Fibroblast of gingiva (primary cell): Measurements from ENCODE around the gene SRGAP2.
A peak's percentile ranks its signal among the peaks of the same experiment; 100 is the strongest.
"Not testable (repeated sequence)": the region's sequence is repeated elsewhere in the genome, so short reads cannot be mapped to it uniquely, and the experiment has no call there.

Experiments used
- DNase-seq: peaks from one replicate; pipeline ENCODE4 v3.0.0-alpha.2; 2011; ENCODE audit warnings: low read depth

Gene SRGAP2

DNA sequence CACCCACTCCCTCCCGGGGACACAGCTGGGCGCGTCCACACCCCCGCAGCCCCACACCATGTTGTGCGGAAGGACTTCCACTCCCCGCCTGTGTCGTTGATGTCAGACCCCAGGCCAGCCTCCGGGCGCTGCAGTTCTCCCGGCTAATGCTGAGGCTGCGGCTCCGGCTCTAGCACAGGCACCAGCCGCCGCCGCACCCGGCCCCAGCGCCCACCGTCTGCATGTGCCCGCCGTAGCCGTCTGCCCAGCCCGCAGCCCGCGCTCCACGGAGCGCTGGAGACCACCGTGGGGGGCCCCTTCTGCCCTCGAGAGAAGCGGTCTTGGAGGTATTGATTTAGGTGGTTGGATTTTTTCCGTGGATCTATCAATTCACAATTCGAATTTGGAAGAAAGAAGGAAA is 2.2 kb downstream of the SRGAP2 start:
- DNase-seq = not testable (repeated sequence)

DNA sequence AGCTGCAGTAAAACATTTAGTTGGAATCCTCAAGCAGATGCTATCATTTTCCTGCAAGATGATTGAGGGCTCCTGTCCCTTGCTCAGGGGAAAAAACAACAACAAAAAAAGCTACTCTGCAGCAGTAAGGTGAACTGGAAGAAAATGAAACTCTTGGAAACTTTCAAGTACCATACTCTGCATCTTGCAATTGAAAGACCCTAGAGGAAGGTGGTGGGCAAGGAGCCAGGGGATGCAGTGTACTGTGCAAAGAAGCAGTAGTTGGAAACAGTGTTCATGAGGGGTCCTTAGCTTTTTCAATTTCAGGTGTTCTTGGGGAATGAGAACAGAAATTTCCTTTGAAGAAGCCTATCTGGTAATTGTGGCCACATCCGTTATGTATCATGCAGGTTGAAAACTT is 7.5 kb downstream of the SRGAP2 start:
- not testable (repeated sequence) for DNase-seq

DNA sequence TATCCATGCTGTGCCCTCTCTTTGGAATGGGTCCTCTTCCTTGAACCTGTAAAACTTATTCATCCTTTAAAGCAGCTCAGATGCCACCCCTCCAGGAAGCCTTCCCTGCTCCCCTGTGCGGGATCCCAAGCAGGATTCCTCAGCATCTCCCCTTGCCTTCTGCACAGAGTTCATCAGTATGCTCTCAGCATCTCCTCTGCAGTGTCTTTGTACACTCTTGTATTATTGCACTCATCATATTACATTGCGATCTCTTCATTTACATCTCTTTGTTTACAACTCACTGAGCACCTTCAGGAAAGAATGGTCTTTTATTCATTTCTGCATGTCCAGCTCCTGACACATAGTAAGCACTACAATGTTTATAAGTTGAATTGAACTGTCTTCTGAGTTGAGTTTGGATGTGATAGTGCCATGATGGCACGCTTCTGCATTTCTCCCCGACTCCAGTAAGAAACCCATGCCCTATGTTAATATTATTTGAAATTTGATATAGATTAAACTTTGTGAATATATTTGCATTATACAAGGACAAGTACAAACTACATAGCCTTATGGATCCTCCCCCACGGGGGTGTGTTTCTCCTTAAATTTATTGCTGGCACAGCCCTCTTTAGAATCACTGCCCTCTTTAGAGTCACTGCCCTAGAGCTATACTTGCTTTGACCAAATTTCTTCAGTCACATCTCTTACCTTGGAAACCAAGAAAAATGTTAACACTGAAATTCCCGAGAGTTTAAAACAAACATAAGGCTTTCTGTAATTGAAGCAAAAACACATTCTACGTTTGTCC is 12.5 kb downstream of the SRGAP2 start:
- DNase-seq = not testable (repeated sequence)

DNA sequence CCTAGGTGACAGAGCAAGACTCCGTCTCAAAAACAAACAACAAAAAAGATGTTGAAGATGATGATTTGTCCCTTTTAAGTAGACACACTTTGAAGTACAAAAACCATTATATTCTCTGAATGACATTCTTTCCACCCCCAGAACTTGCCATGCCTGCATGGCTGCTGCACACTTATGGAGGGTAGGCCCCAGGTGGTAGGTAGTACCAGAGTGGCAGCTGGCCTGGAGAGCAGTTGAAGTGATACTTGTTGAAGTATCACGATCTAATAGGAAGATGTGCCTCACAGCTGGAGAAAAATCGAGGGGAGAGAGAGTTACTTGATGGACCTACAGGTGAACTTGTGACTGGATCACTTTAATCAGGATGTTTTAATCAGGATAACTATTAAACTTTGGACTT is 14.9 kb downstream of the SRGAP2 start:
- not testable (repeated sequence) for DNase-seq

DNA sequence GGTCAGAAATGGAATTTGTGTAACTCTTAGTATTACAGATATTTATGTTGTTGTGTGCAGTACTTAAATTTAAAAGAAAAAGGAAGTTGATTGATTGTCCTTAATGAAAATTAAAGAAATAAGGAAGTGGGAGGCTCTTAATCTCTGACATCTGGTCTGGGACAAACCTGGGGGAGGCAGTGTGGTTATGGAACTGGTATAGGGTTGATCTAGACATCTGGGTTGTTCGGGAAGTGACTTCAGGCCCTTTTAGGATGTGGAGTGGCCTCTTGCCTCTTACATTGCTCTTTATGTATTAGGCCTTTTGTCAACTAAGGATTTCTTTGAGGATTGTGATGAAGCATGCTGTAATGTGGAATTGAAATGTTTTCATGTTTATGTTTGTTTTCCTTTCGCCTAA is 15.4 kb downstream of the SRGAP2 start:
- not testable (repeated sequence) for DNase-seq

DNA sequence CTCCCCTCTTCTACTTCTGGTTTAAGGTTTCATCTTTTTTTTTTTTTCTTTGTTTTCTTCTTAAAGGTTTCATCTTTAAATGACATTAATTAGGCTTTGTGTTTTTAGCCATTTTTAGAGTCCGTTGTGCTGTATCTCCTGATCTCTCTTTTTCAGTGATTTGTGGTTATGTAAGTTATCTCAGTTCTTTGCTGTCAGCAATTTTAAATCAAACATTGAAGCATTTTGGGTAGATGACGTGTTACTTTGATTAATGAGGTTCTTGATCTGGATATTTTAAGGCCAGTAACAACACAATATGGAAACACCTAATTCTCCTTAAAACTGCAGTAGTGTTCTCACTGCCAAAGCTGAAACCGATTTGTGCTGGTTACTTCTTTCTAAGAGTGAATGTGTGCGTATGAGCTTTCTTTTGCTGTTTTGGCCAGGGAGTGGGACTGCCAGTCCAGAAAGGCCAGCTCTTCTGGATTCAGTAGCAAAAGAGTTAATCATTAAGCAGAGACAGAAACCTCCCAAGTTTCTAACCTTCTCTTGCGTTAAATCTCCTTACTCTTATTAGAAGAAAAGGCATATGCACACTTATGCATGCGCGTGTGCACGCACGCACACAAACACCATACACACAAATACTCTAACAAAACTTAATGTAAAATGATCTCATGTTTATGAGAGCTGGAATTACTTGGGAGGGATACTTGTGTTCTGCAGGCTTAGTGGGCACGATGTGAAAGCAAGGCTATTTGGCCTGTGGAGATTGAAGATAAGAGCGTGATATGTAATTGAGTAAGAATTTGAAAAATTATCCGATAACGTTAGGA is 16.4 kb downstream of the SRGAP2 start:
- DNase-seq = not testable (repeated sequence)

DNA sequence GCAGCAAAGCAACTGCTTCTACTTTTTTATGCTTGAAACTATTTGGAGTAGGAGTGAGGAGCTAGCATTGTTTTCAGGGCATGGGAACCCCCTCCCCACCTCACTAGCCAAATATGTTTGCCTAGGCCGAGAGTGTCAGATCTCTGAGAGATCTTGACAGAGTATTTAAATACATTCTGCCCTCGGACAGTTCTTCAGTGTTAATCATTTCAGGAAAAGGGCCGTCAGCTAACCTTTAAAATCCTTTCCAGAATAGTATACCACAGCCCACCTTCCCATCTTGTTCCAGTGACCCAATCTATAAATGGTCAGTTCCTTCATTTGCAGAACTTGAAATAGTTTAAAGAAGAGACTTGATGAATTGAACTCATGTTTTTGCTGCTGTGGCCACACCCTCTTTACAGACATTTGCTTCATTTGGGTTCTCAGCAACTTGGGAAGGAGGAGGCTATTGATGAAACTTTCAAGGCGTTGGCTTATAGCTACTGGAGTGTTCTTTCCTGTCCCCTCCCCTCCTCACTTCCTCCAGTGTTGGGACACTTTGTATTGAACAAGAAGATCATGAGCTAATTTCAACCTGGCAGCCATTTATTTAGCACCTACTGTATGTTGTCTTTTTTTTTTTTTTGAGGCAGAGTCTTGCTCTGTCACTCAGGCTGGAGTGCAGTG is 17.1 kb downstream of the SRGAP2 start:
- not testable (repeated sequence) for DNase-seq

DNA sequence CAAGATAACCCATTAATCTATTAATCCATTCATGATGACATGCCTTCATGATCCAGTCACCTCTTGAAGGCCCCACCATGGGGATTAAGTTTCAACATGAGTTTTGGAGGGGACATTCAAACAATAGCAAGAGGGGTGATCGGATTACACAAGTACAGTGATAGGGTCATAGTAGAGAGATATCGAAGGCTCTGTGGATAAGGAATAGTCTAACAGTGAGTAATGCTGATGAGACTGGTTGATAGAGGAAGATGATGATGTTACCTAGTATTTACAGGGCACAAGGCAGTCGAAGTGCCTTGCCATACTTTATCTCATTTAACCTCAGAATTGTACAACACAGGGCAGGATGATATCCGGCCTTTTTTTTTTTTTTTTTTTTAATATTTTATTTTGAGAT is 18.2 kb downstream of the SRGAP2 start:
- DNase-seq = not testable (repeated sequence)

DNA sequence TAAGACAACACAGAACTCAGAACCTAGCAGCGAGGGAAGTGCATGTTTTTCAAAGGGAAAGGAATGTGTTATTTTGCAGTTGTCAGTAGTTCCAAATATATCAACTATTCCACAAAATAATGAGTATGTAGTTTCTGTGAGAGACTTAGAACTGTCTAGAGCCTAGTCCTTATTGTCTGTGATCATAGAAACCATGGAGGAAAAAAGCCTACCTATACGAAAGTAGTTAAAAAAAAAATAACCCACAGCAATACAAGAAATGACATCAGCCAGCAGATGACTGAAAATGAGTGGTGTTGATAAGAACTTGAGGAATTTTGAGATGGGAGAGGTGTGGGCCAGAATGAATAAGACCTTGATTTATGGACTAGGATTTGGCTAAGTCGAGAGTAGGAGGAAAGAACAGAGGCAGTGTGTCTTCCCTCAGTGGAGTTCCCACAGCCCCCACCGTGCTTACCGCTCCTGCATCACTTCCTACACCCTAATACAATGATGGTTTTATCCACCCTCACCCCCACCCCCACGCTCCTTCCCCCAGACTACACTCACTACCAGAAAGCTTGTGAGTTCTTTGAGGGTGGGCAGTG is 20.9 kb downstream of the SRGAP2 start:
- DNase-seq = not testable (repeated sequence)

DNA sequence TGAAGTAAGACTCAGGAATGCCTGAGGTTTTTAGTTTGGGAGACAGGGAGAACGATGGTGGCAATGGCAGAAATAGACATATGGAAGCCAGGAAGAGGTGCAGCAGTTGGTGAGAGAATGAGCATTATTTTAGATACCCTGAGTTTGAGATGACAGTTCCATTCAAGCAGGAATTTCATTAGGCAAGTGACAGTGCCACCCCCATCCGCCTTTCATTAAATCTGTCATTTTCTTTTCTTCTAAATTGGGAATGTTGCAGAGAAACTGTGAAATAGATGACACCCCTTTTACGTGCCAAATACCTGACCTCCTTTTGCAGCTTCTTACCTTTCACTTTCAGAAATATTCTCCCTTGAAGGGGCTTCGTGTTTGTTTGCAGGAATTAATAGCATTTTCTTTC is 22.0 kb downstream of the SRGAP2 start:
- DNase-seq = not testable (repeated sequence)

DNA sequence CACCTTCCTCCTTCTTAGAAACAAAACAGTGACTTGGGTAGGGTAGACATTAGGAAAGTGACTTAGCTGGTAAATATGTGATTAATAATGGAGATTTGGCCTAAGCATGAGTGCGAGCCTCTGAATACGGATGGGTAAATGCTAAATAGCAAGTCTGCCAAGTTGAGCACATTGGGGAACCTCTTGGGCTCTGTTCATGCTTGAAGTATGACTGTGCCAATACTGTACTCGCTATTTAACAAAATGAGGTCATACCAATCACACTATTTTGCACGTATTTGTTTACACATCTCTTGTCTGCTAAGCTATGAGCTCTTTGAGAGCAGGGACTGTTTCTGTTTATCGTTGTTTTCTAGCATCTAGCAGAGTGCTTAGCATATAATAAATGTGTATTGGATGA is 23.5 kb downstream of the SRGAP2 start:
- not testable (repeated sequence) for DNase-seq

DNA sequence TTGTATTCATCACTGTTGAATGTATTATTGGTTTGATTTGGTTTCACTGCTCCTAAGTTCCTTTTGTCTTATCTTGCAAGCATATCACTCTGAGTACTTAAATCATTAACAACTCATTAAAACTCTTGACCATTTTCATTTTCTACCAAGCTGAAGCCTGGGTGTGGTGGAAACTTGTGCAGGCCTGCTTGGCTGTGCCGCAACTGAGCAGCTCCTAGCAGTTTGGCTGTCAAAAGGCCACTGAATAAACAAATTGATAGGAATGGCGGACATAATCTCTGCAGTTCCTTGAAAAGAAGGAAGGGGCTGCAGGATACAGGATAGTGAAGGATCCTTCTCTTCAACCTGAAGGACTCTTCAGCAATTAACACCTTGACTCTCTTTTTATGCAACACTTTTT is 25.9 kb downstream of the SRGAP2 start:
- not testable (repeated sequence) for DNase-seq

DNA sequence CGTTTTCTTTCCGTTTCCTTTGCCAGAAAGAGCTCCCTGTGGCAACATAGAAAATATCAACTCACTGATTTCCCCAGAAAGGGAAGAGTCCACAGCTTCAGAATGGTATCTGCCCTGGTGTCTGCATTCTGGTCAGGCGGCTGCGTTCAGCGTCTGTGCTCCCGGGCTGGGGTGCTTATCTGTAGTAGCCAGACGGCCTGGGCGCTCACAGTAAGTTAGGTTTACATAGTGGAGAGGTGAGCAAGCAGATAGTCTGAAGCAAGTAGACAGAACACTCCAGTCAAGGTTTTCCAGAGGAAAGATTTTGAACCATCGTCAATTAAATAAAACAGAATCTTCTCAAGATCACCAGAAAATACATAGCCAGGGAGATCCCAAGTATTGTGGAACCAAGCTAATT is 28.6 kb downstream of the SRGAP2 start:
- DNase-seq = not testable (repeated sequence)

DNA sequence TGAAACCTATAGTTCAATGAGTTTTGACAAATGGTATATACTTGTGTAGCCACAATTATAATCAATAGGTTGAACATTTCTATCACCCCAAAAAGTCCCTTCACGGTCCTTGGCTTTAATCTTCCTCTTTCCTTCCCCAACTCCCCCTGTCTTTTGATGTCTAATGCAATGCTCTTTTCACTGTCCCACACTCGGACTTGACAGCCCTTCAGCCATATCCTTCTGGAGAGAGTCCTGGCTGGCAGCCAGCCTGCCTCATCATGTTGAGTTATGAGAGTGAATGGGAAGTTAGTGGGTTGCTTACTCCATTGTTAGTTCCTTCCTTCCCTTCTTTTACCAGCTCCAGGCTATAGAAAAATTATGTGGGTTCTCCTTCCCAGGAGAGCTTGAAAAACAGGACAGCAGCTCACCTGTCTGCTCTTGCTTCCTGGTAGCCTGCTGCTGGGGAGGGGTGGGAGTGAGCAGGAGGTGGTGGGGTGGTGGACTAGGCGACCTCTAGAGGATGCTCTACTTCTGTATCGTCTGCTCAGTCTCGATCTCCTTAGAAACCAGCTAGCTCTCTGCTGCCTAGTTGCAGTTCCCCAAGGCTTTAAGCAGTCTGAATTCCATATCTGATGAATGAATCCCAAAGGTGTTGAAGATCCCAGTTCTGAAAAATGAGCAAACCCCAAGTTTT is 29.8 kb downstream of the SRGAP2 start:
- not testable (repeated sequence) for DNase-seq

DNA sequence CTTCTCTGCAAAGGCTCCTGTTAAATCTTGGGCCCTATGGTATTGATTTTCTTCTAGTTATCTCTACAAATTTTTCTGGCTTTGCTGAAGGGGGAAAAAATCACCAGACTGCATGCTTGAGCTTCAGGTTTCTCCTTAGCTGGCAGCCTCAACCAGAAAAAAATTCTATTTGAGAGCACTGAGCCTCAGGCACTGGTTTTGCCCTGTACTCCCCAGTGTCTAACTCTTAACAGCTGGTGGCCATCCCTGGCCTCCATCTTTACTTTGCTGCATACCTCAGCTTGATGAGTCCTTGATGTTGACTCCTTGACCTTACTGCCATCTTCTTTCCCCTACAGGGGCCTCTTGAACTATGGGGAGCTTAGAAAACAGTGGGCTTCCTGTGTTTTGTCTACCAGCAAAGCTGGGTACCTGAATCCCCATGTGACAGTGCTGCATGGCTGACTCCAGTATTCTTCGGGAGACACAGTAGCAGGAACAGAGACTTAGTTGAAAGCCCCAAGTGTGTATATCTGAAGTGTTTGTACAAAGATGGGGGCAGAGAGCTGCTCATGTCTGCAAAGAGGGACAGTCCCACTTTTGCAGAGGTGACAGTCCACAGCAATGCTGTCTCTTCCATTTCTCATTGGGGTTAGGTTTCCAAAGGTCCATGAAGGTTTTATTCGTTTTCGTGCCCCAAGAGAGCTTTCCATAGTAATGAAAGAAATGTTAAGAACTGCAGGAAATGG is 31.0 kb downstream of the SRGAP2 start:
- DNase-seq = not testable (repeated sequence)

DNA sequence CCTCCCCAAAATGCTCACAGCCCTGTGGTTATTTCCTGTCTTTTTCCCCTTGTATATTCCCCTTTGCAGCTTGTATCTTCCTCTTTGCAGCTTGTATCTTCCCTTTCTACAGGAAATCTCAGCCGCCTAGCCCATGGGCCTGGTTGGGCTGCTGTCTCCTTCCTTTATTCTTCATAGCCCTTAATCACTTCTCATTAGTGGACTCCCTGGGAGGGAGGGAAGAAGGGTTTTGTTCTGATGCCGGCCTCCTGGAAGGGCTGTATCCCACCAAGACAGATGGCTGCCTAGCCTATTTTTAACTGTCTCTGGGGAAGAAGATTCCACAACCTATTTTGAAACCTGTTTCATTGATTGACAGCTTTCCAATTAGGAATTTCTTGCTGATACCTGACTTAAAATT is 31.8 kb downstream of the SRGAP2 start:
- DNase-seq = not testable (repeated sequence)

DNA sequence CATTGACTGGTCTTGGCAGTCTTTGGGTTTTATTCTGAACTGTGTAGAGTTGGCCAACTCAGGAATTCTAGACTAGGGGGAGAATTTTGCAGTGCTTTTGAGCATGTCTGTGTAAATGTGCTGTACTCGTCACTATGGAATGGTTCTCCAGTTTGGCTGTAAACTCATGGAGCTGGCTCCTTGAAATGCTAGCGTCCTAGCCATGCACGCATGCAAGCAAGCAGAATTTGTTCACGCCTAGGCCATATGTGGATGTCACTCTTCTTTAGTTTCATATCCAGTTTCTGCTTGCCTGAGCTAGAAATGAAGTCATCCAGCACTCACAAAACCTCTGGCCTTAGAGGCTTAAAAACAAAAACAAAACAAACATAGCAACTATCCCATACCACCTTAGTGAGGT is 36.9 kb downstream of the SRGAP2 start:
- DNase-seq = peak; percentile 78

DNA sequence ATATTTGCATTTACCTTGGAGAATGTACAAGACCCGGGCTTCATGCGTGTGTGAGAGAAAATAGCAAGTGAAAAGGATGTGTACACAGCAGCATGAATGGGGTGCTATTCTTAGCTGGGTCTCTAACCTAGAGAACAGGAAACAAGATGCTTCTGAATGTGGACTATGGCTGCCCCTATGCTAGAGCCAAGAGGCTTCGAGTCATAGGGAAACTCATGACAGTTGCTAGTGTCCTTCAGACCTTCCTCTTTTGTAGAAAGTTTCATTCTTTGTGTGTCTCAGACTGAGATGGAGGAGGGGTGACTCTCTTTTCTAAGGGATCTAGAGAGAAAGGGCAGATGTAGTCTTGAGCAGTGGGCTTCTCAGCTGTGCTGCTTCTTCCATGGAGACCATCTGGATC is 40.0 kb downstream of the SRGAP2 start:
- not testable (repeated sequence) for DNase-seq

DNA sequence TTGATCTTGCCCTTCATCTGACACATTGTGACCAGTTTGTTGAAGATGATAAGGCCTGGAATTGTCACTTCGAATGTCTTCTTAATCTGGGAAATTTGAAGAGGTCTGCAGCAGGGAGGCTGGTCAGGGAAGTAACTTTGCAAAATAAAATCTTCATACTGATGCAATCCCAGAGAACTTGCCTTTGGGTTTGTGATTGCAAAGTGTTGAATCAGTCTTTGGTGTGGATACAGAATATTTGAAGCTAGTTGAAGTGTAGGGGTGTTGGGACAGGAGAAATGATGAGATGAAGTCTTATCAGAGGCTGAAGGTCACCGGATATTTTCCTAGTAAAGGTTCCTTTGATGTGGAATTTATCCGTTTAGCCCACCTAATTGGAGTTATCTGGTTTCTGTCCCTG is 42.1 kb downstream of the SRGAP2 start:
- DNase-seq = not testable (repeated sequence)

DNA sequence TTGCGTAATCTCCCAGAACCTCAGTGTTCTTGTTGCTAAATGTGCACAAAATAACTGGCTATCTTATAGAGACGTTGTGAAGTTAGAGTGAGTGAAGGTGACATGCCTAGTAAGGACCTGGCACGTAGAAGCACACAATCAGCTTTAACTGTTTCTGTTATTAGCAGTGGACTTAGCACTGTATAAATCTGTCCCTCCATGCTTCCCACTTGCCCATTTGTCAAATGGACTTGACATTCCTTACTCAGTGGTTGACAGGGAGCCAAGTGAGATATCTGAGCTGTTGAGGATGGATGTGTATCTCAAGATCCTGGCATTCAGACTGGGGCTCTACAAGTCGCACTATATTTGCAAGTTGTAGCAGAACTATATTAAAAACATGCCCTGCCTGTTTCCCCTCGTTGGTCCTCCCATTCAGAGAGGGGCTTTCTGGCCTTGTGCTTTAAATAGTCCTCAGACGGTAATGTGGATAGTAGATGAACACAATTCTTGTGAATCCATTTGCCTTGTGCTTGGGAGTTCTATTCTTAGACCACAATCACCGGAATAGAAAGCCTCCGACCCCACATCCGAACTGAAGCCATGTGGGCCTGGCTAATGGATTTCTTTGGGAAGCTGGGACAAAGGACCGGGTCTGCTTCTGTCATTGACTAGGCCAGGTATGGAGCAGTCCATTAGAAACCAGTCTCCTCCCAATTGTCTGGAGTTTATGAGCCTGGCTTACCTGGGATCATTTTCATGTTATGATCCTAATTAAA is 43.0 kb downstream of the SRGAP2 start:
- DNase-seq = not testable (repeated sequence)
